Measurements from ENCODE around the gene SLC39A13. TPM values are rescaled to one million over a fixed set of nuclear protein-coding genes. Genes with fewer than 3 reads are reported as not detected.

SLC39A13 gene
- total RNA-seq, 1 experiment from 2014 or later, result 29.2 TPM

DNA sequence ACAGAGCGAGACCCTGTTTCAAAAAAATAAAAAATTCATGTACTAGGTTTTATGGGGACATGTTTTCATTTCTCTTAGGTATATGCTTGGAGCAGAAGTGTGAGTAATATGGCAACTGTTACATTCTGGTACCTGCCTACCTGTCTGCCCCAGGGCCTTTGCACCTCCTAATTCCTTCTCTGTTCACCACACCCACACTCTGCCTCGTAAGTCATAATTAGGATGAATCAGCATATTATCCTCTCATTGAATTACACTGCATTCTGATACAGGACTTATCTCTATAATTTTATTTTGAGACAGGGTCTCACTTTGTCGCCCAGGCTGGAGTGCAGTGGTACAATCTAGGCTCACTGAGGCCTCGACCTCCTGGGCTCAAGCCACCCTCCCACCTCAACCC lies 43.6 kb downstream of the SLC39A13 start:
- H3K79me2 ChIP-seq (ENCODE audit: insufficient read depth, low read length), result no peaks in the 10 kb centered on the region
- H4K20me1 ChIP-seq (ENCODE audit: control insufficient read depth, insufficient read depth, insufficient read length), result no peaks in the 10 kb centered on the region
- H3K27ac ChIP-seq (ENCODE audit: insufficient read length, low read depth, low read length), result no peak overlapping the region
- H4K5ac ChIP-seq (ENCODE audit: insufficient read length, low read depth, low read length), result no peak overlapping the region
- no peak for DNase-seq
- no peak overlapping the region for H2AFZ ChIP-seq (ENCODE audit: low read length)
- Mint-ChIP-seq H3K27me3 (ENCODE audit: low read depth) (no peaks in the 10 kb centered on the region), H3K27ac (no peak overlapping the region), H3K36me3 (ENCODE audit: insufficient read depth in 1 of 3, low read depth in 3 of 3) (no peaks in the 10 kb centered on the region), H3K4me3 (no peak overlapping the region), H3K9me3 (no peaks in the 10 kb centered on the region), H3K4me1 (peaks cover 0 to 4% of the 10 kb centered on the region in 2 experiments; a peak in 1 of 4 replicates)
- no peak overlapping the region for H3K23ac ChIP-seq (ENCODE audit: insufficient read length, low read depth, low read length)
- no peak overlapping the region for H3T11ph ChIP-seq (ENCODE audit: low read length)
- H2BK5ac ChIP-seq (ENCODE audit: insufficient read length, low read length), result no peak overlapping the region
- no peaks in the 10 kb centered on the region for H3K4me1 ChIP-seq (ENCODE audit: insufficient read depth, low read length)
- no peaks in the 10 kb centered on the region for H3K79me1 ChIP-seq (ENCODE audit: insufficient read depth, low read depth, low read length, poor library complexity, severe bottlenecking)
- no peak overlapping the region for H2BK12ac ChIP-seq (ENCODE audit: insufficient read length, low read depth, low read length)
- H3K9me3 ChIP-seq (ENCODE audit: control insufficient read depth, low read depth, low read length), result no peaks in the 10 kb centered on the region
- no CpG with 5 or more reads among the region's 4 CpGs for WGBS (ENCODE audit: extremely low coverage, insufficient read length, low lambda C conversion rate)
- no peak overlapping the region for H3K18ac ChIP-seq (ENCODE audit: insufficient read length, low read depth, low read length)
- no peak overlapping the region for H4K91ac ChIP-seq (ENCODE audit: insufficient read length, low read depth, low read length)
- no peak overlapping the region for H2AK5ac ChIP-seq (ENCODE audit: insufficient read length, low read length)
- H3K14ac ChIP-seq (ENCODE audit: insufficient read depth, low read length), result no peak overlapping the region
- TF ChIP-seq, protein P1, sequence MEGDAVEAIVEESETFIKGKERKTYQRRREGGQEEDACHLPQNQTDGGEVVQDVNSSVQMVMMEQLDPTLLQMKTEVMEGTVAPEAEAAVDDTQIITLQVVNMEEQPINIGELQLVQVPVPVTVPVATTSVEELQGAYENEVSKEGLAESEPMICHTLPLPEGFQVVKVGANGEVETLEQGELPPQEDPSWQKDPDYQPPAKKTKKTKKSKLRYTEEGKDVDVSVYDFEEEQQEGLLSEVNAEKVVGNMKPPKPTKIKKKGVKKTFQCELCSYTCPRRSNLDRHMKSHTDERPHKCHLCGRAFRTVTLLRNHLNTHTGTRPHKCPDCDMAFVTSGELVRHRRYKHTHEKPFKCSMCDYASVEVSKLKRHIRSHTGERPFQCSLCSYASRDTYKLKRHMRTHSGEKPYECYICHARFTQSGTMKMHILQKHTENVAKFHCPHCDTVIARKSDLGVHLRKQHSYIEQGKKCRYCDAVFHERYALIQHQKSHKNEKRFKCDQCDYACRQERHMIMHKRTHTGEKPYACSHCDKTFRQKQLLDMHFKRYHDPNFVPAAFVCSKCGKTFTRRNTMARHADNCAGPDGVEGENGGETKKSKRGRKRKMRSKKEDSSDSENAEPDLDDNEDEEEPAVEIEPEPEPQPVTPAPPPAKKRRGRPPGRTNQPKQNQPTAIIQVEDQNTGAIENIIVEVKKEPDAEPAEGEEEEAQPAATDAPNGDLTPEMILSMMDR (conservative IDR thresholded peaks at IDR 0.05), result no peak
- H4K8ac ChIP-seq (replicated peaks; ENCODE audit: insufficient read length, low read depth, low read length), result no peak overlapping the region
- no peak overlapping the region for H3K4ac ChIP-seq (ENCODE audit: low read depth, low read length)
- no peaks in the 10 kb centered on the region for H3K23me2 ChIP-seq (ENCODE audit: insufficient read length, low read depth, low read length, poor library complexity, severe bottlenecking)
- H2BK20ac ChIP-seq (ENCODE audit: low read depth, low read length, poor library complexity, severe bottlenecking), result no peak overlapping the region
- no peak overlapping the region for H3K9ac ChIP-seq (ENCODE audit: extremely low read depth, insufficient read length, low read length)
- no peak overlapping the region for H2BK120ac ChIP-seq (ENCODE audit: low read depth, low read length, poor library complexity, severe bottlenecking)
- H3K56ac ChIP-seq (ENCODE audit: insufficient read length, low read depth, low read length), result no peak overlapping the region
- H3K27me3 ChIP-seq (ENCODE audit: insufficient read depth, low read length), result no peaks in the 10 kb centered on the region
- H3K4me2 ChIP-seq (ENCODE audit: insufficient read depth, insufficient read length, low read length), result no peak overlapping the region
- H2BK15ac ChIP-seq (ENCODE audit: low read depth, low read length), result no peak overlapping the region
